ENCODE measurements around the gene SP3. TPM values are rescaled to one million over a fixed set of nuclear protein-coding genes. Genes with fewer than 3 reads are reported as not detected.

The SP3 gene
- total RNA-seq, 1 experiment from 2014 or later, result 84.5 TPM

GRCh38 chr2:173993459-173993858 lies 28.3 kb upstream of the SP3 start:
- Histone ChIP-seq H3K4me1 (ENCODE audit: insufficient read depth, low read length, poor library complexity, severe bottlenecking) (no peaks in the 10 kb centered on the region), H3K27ac (ENCODE audit: low read depth, low read length, poor library complexity, severe bottlenecking) (no peak overlapping the region), H3K36me3 (ENCODE audit: insufficient read depth, low read length, poor library complexity, severe bottlenecking) (no peaks in the 10 kb centered on the region), H3K4me3 (ENCODE audit: low read depth, low read length, poor library complexity, severe bottlenecking) (no peak overlapping the region), H3K27me3 (replicated peaks; ENCODE audit: insufficient read depth, low read depth, low read length, poor library complexity) (peaks cover 2% of the 10 kb centered on the region), H3K9me3 (ENCODE audit: low read depth, low read length, poor library complexity, severe bottlenecking) (no peaks in the 10 kb centered on the region)
- TF ChIP-seq CTCF (conservative IDR thresholded peaks at IDR 0.05; ENCODE audit: low read depth, low read length), result no peak
- TF ChIP-seq EZH2 (IDR thresholded peaks at IDR 0.05; ENCODE audit: borderline replicate concordance, low read depth, low read length, poor library complexity, severe bottlenecking), result no peak
- intact Hi-C loops (cut with micrococcal nuclease; ENCODE audit: unreplicated experiment), result no loop called here
- ChIA-PET POLR2A (ENCODE audit: low non-redundant PET) (no interaction called here), CTCF (no interaction called here)
- DNase-seq (ENCODE audit: low spot score), result no peak
- no TSS peak for BruUV-seq (replicated peaks)

DNA sequence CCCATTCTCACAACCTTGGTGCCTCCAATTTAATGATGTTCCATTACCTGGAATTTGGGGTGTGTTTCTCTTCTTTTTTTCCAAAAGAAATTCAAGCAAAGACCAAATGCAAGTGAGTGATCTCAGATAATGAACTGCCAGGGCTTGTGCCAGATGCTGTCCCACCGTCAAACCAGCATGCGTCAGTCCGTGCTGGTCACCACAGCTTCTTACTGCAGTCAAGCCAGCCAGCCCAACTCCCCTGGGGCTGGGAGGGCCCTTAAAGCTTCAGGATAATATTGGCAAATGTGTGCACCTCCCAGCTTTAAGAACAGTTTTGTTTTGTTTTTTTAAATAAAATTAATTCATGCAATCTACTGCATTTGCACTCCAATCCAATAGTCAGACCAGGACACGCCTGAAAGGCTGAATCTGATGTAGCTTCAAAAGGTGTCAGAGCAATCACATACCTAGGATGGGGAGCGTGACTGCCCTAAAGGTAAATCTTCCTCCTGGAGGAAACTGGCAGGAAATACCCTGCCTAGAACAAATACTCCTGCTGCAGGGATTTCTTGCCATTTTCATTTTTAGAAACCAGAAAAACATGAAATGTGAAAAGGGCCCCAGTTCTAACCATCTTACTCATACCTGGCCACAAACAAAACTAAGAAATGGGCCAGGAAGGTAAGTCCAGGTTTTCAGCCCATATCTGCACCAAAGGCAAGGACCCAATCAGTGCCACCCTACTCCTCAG lies 26.8 kb upstream of the SP3 start:
- H3K36me3 ChIP-seq (ENCODE audit: insufficient read depth, low read length, poor library complexity, severe bottlenecking), result no peaks in the 10 kb centered on the region
- no peak for DNase-seq (ENCODE audit: low spot score)
- ChIA-PET POLR2A (ENCODE audit: low non-redundant PET) (no interaction called here), CTCF (no interaction called here)
- H3K27me3 ChIP-seq (replicated peaks; ENCODE audit: insufficient read depth, low read depth, low read length, poor library complexity), result peaks cover 2% of the 10 kb centered on the region
- H3K27ac ChIP-seq (ENCODE audit: low read depth, low read length, poor library complexity, severe bottlenecking), result no peak overlapping the region
- no peaks in the 10 kb centered on the region for H3K4me1 ChIP-seq (ENCODE audit: insufficient read depth, low read length, poor library complexity, severe bottlenecking)
- BruUV-seq (replicated peaks), result no TSS peak
- TF ChIP-seq CTCF (conservative IDR thresholded peaks at IDR 0.05; ENCODE audit: low read depth, low read length) (no peak), EZH2 (IDR thresholded peaks at IDR 0.05; ENCODE audit: borderline replicate concordance, low read depth, low read length, poor library complexity, severe bottlenecking) (no peak)
- H3K9me3 ChIP-seq (ENCODE audit: low read depth, low read length, poor library complexity, severe bottlenecking), result no peaks in the 10 kb centered on the region
- intact Hi-C loops (cut with micrococcal nuclease; ENCODE audit: unreplicated experiment), result no loop called here
- H3K4me3 ChIP-seq (ENCODE audit: low read depth, low read length, poor library complexity, severe bottlenecking), result no peak overlapping the region

GRCh38 chr2:173990970-173991819 lies 26.0 kb upstream of the SP3 start:
- POLR2A ChIA-PET (ENCODE audit: low non-redundant PET), result no interaction called here
- TF ChIP-seq EZH2 (IDR thresholded peaks at IDR 0.05; ENCODE audit: borderline replicate concordance, low read depth, low read length, poor library complexity, severe bottlenecking) (no peak), CTCF (conservative IDR thresholded peaks at IDR 0.05; ENCODE audit: low read depth, low read length) (no peak)
- Histone ChIP-seq H3K4me1 (ENCODE audit: insufficient read depth, low read length, poor library complexity, severe bottlenecking) (no peaks in the 10 kb centered on the region), H3K36me3 (ENCODE audit: insufficient read depth, low read length, poor library complexity, severe bottlenecking) (no peaks in the 10 kb centered on the region), H3K4me3 (ENCODE audit: low read depth, low read length, poor library complexity, severe bottlenecking) (no peak overlapping the region), H3K27me3 (replicated peaks; ENCODE audit: insufficient read depth, low read depth, low read length, poor library complexity) (peaks cover 2% of the 10 kb centered on the region), H3K27ac (ENCODE audit: low read depth, low read length, poor library complexity, severe bottlenecking) (no peak overlapping the region), H3K9me3 (ENCODE audit: low read depth, low read length, poor library complexity, severe bottlenecking) (no peaks in the 10 kb centered on the region)
- CTCF ChIA-PET, result no interaction called here
- no TSS peak for BruUV-seq (replicated peaks)
- no peak for DNase-seq (ENCODE audit: low spot score)
- intact Hi-C loops (cut with micrococcal nuclease; ENCODE audit: unreplicated experiment), result no loop called here

All from A673 (cell line).